OCI-LY7 (cell line): Measurements from ENCODE around the gene ADGRF1.

Source experiments
- EZH2phosphoT487 ChIP-seq: fragments of 200-600 bp; sonication (generic); IDR thresholded peaks from 2 replicates; pipeline ENCODE4 v1.6.1; 2018; ENCODE audit warnings: low read depth, borderline replicate concordance, mild to moderate bottlenecking, mixed run types, antibody characterized with exemption, low read length, moderate library complexity, mixed read lengths
- TF ChIP-seq, protein P1 (sequence below): fragments of 200-600 bp; sonication (generic); conservative IDR thresholded peaks from 2 replicates; pipeline ENCODE4 v1.5.1; 2014; ENCODE audit warnings: mild to moderate bottlenecking, antibody characterized with exemption, low read length, moderate library complexity, mixed read lengths

DNA sequence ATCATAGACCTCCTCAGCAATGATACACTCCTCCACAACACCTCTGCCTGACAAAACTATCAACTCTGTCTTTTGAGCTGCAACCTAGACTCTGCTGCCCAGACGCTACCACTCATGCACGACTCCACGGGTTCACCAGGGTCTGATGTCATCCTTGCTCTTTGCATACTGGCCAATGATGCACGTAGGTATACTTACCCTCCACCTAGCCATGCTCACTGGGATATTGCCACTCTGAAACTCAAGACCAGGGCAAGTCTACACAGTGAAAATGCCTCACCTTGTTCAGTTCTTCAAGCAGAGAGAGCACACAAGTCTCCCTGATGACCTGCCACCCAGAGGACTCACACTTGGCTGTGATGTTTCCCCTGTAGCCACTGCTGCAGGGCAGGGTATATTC, 27.7 kb downstream of the ADGRF1 start:
- TF ChIP-seq, protein P1, sequence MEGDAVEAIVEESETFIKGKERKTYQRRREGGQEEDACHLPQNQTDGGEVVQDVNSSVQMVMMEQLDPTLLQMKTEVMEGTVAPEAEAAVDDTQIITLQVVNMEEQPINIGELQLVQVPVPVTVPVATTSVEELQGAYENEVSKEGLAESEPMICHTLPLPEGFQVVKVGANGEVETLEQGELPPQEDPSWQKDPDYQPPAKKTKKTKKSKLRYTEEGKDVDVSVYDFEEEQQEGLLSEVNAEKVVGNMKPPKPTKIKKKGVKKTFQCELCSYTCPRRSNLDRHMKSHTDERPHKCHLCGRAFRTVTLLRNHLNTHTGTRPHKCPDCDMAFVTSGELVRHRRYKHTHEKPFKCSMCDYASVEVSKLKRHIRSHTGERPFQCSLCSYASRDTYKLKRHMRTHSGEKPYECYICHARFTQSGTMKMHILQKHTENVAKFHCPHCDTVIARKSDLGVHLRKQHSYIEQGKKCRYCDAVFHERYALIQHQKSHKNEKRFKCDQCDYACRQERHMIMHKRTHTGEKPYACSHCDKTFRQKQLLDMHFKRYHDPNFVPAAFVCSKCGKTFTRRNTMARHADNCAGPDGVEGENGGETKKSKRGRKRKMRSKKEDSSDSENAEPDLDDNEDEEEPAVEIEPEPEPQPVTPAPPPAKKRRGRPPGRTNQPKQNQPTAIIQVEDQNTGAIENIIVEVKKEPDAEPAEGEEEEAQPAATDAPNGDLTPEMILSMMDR: no peak
- TF ChIP-seq EZH2phosphoT487: no peak
